ENCODE results near the gene TOR1AIP2.

The TOR1AIP2 gene

GRCh38 chr1:179877586-179878265 is at the start of gene TOR1AIP2:
TSS of gene TOR1AIP2 (minus strand) at chr1:179877803. CDS start at chr1:179852665, 25,138 bp downstream.
- peak within 1 kb of the TSS; percentile 77 for H3K4me3 ChIP-seq
- H3K27ac ChIP-seq: peak within 1 kb of the TSS; percentile 51 to 60
- TF ChIP-seq CTCF (IDR thresholded peaks at IDR 0.05): no peak
- peak; percentile 92 for DNase-seq (ENCODE audit: low spot score)

GRCh38 chr1:179926850-179927205 is 49.2 kb upstream of the TOR1AIP2 start:
- no peak for DNase-seq (ENCODE audit: low spot score)
- no peak for TF ChIP-seq CTCF (IDR thresholded peaks at IDR 0.05)
- Histone ChIP-seq H3K27ac (no peak overlapping the region), H3K4me3 (no peak overlapping the region)

GRCh38 chr1:179925922-179926849 is 48.6 kb upstream of the TOR1AIP2 start:
- Histone ChIP-seq H3K4me3 (no peak overlapping the region), H3K27ac (no peak overlapping the region)
- DNase-seq (ENCODE audit: low spot score): no peak
- no peak for TF ChIP-seq CTCF (IDR thresholded peaks at IDR 0.05)

- no peak overlapping the region for H3K27ac ChIP-seq
These were observed 47.7 kb upstream of the TOR1AIP2 start for GRCh38 chr1:179925302-179925701.

GRCh38 chr1:179924268-179924667 is 46.7 kb upstream of the TOR1AIP2 start:
- no peak overlapping the region for H3K27ac ChIP-seq
- no peak for TF ChIP-seq CTCF (IDR thresholded peaks at IDR 0.05)
- DNase-seq (ENCODE audit: low spot score): no peak
- no peak overlapping the region for H3K4me3 ChIP-seq

More at GRCh38 chr1:179925302-179925701, 47.7 kb upstream of the TOR1AIP2 start:
- no peak for TF ChIP-seq CTCF (IDR thresholded peaks at IDR 0.05)
- H3K4me3 ChIP-seq: no peak overlapping the region
- DNase-seq (ENCODE audit: low spot score): no peak

GRCh38 chr1:179923029-179923428 is 45.4 kb upstream of the TOR1AIP2 start:
- no peak for DNase-seq (ENCODE audit: low spot score)
- no peak for TF ChIP-seq CTCF (IDR thresholded peaks at IDR 0.05)

More at GRCh38 chr1:179923029-179923428, 45.4 kb upstream of the TOR1AIP2 start:
- Histone ChIP-seq H3K4me3 (no peak overlapping the region), H3K27ac (no peak overlapping the region)
